ENCODE data around the gene PARD3.

- TF ChIP-seq POLR2AphosphoS5 (IDR thresholded peaks at IDR 0.05; ENCODE audit: low read depth, low read length): no peak
- no peak for TF ChIP-seq SIN3A (IDR thresholded peaks at IDR 0.05; ENCODE audit: borderline replicate concordance, insufficient read depth, low read length)
- TF ChIP-seq TAF1 (IDR thresholded peaks at IDR 0.05; ENCODE audit: borderline replicate concordance, insufficient read depth, low read length): no peak
- TF ChIP-seq REST (IDR thresholded peaks at IDR 0.05; ENCODE audit: insufficient read depth in 1 of 2, low read depth in 2 of 2, low read length in 2 of 2): no peak
- no peak for TF ChIP-seq FOXP2 (optimal IDR thresholded peaks at IDR 0.05; ENCODE audit: borderline replicate concordance, extremely low read depth, extremely low read length, insufficient read depth)
Observed at GRCh38 chr10:34599026-34599795, 215.9 kb downstream of the PARD3 start.
